M059J (cell line): ENCODE data around the gene ENSA. TPM values are rescaled to one million over a fixed set of nuclear protein-coding genes. Genes with fewer than 3 reads are reported as not detected.
"Not testable (repeated sequence)": the region's sequence is repeated elsewhere in the genome, so short reads cannot be mapped to it uniquely, and the experiment has no call there.

Source experiments
- DNase-seq: peaks from one replicate; pipeline ENCODE4 v3.0.0-alpha.2; 2012; ENCODE audit warnings: low read depth
- total RNA-seq: library from RNA; depleted of rRNA; stranded (reverse); fragments of >200 nt; shearing (Covaris generic); gene quantifications from 2 replicates; pipeline ENCODE4 v1.2.3, GENCODE V29; 2014

The ENSA gene
- total RNA-seq, 1 experiment from 2014 or later, result 284 TPM

DNA sequence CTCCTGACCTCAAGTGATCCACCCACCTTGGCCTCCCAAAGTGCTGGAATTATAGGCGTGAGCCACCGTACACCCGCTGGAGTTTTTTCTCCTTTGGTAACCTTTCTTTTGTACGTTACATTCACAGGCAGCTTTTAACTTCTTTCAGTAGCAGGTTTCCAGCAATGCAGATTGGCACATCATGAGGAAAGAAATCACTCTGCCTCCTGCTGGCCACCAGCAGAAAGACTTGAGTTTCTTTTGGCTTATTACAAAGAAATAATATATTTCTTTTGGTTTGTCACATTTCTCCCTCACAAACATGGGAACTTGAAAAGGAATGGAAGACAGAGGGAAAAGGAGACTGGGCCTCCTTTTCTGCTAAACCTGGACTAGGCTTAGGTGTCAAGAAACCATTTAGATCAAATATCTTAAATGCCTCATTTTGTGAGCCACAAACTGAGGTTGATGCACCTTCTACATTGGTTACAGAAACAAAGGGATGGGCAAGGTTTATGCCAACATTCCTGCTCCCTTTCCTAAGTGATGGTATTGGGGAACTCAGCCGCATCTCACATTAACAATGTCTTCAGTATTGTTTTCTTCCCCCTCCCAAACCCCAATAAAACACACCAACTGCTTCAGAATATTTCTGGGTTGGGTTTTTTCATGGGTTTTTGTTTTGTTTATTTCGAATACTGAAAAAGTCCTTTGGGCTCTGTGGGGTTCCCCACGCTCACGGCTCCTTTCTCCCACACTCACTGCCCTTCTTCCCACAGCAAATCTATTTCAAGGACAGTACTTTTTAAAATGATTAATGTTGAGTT, 7.7 kb downstream of the ENSA start:
- DNase-seq, result peak; percentile 53

DNA sequence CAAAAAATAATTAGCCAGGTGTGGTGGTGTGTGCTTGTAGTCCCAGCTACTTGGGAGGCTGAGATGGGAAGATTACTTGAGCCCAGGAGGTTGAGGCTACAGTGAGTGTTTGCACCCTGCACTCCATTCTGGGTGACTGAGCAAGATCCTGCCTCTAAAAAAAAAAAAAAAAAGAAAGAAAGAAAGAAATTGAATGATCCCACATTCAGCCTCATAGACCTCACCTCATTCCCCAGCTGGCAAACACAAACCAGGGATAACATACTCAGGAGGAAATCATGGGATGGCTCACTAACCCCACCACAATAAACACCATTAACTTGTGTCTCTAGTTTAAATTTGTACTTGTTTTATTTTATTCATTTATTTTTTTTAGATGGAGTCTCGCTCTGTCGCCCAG, 8.5 kb downstream of the ENSA start:
- DNase-seq, result no peak

GRCh38 chr1:150619576-150620509, 9.6 kb downstream of the ENSA start:
- DNase-seq, result peak; percentile 81

- DNase-seq, result peak; percentile 70
Measured at GRCh38 chr1:150615346-150616201, 13.8 kb downstream of the ENSA start.

- DNase-seq, result peak; percentile 97
Measured at GRCh38 chr1:150613061-150613920, 16.1 kb downstream of the ENSA start.

- DNase-seq, result no peak
Measured at GRCh38 chr1:150612014-150612345, 17.4 kb downstream of the ENSA start.

DNA sequence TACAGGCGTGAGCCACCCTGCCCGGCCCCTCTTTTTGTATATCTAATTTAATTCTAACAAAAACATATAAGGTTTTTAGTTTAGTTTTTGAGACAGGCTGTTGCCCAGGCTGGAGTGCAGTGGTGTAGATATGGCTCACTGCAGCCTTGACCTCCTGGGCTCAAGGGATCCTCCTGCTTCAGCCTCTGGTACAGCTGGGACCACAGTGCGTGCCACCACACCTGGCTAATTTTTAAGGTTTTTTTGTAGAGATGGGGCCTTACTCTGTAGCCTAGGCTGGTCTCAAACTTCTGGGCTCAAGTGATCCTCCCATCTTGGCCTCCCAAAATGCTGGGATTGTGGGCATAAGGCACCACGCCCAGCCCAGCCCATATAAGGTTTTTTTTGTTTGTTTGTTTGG, 18.8 kb downstream of the ENSA start:
- no peak for DNase-seq

DNA sequence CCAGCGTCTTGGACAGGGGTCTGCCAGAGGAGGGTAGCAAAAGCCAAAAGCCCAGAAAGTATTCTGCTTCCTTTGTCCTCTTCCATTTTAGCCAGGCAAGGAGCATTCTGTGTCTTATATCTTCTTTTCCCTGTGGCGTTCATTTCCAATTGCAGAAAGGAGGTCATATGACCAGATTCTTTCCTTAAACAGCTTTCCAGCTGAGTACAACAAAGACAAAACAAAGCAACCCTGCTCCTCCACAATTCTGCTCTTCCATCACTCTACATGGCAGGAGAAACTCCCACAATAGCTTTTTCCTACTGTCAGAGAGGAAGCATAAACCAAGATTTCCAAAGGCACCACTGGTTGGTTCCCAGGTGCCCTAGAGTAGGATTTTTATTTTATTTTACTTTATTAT, 19.7 kb downstream of the ENSA start:
- no peak for DNase-seq

GRCh38 chr1:150606463-150607142, 22.8 kb downstream of the ENSA start:
- no peak for DNase-seq

DNA sequence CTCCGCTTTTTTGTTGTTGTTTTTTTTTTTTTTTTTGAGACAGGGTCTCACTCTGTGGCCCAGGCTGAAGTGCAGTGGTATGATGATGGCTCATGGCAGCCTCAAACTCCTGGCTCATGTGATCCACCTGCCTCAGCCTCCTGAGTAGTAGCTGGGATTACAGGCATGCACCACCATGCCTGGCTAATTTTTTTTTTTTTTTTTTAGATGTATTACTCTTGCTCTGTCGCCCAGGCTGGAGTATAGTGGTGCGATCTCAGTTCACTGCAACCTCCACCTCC, 24.0 kb downstream of the ENSA start:
- DNase-seq, result not testable (repeated sequence)

DNA sequence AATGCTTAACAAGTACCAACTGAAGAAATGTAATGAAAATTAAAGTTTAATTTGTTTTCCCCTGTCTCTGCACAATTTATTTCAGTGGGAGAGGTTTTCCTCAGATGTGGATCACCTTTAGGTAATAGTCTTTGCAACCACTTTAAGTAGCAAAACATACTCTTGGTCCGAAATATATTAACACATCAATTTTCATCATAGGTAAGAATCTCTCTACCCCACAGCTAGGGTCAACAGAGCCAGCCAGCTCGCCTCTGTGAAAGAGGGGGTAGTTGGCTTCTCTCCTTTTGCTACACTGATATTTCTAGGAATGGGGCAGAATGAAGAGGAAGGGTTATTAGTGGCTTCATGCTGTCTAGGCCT, 25.2 kb downstream of the ENSA start:
- no peak for DNase-seq

GRCh38 chr1:150603711-150604110, 25.7 kb downstream of the ENSA start:
- DNase-seq, result no peak

- not testable (repeated sequence) for DNase-seq
Measured at GRCh38 chr1:150602372-150602771, 27.0 kb downstream of the ENSA start.

- DNase-seq, result no peak
Measured at GRCh38 chr1:150601540-150601939, 27.9 kb downstream of the ENSA start.

DNA sequence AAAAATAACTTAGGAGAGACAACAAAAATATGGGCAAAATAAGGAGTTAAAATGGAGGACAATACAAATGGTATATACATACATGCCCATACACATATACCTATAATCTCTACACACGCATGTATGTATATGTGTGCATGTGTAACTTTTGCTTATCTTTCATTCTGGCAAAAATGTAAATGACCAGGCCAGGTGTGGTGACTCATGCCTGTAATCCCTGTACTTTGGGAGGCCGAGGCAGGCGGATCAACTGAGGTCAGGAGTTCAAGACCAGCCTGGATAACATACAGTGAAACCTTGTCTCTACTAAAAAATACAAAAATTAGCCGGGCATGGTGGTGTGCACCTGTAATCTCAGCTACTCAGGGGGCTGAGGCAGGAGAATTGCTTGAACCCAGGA, 31.1 kb downstream of the ENSA start:
- not testable (repeated sequence) for DNase-seq

DNA sequence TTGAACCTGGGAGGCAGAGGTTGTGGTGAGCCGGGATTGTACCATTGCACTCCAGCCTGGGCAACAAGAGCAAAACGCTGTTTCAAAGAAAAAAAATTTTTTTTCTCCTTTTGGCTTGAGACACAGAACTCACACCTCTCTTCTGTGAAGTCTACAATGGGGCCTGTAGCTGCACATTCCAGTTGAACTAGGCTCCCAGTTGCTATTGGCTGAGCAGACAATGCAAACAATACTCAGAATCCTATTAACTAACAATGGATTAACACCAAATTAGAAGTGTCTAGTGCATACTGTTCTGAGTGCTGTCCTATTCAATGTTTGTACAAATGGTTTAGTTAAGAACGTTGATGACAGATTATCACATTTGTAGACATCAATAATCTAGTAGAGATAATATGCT, 32.4 kb downstream of the ENSA start:
- no peak for DNase-seq

GRCh38 chr1:150596095-150596892, 33.1 kb downstream of the ENSA start:
- DNase-seq, result peak; percentile 68

- DNase-seq, result no peak
Measured at GRCh38 chr1:150582371-150582770, 47.0 kb downstream of the ENSA start.

- not testable (repeated sequence) for DNase-seq
Measured at GRCh38 chr1:150581962-150582361, 47.5 kb downstream of the ENSA start.

DNA sequence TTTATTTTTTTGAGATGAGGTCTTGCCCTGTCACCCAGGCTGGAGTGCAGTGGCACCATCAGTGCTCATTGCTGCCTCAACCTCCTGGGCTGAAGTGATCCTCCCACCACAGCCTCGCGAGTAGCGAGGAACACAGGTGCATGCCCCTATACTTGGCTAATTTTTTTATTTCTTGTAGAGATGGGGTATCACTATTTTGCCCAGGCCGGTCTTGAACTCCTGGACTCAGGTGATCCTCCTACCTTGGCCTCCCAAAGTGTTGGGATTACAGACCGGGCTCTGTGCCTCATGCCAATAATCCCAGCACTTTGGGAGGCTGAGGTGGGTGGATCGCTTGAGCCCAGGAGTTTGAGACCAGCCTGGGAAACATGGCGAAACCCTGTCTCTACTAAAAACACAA, 48.0 kb downstream of the ENSA start:
- not testable (repeated sequence) for DNase-seq
